ENCODE measurements around the gene RTL10. TPM values are rescaled to one million over a fixed set of nuclear protein-coding genes. Genes with fewer than 3 reads are reported as not detected.

RTL10 gene
- total RNA-seq, 1 experiment from 2014 or later: 21.5 TPM

DNA sequence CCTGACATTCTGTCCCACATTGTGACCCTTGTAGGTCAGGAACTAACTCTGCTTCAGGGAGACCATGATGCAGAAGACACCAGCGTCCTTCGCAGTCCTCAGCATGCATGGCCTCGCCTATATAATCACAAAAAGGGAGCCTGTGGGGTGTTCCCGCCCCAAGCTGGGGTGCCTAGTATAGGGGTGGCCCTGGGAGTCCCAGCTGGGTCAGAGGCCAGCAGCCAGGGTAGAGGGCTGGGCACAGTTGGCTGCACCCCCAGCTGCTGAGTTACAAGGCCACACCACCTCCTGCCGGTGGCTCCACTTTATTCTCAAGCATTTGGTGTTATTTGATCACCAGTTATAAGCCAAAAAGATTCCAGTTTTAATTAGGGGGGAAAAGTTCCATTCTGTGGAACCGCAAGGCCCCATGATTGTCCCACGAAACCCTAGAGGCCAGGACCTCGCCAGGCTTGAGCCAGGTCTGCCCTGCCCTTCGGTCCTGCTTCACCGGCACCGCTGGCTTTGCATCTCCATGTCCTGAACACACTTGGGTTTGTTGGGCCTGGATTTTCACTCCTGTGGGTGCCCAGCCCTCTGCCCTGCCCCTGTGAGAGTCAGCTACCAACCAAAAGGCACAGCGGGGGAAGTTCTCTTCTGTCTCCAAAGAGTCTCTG, 15.0 kb upstream of the RTL10 start:
- no peak for DNase-seq (ENCODE audit: low spot score)
- no peak for ATAC-seq
- H3K36me3 Mint-ChIP-seq: no peaks in the 10 kb centered on the region
- no peaks in the 10 kb centered on the region for H3K27me3 Mint-ChIP-seq (ENCODE audit: low read depth)
- H3K4me3 Mint-ChIP-seq: no peak overlapping the region
- CTCF ChIA-PET: interaction anchor here (0.5 to 1.2 kb wide), 4 partner anchors 27 to 93 kb away, joined by 3 to 4 read pairs (median 3); no protein-coding TSS in a partner anchor
- POLR2A ChIA-PET: no interaction called here
- H3K27ac Mint-ChIP-seq: no peak overlapping the region
- TF ChIP-seq ELF4 (CRISPR knock-in tag; IDR thresholded peaks at IDR 0.05; ENCODE audit: low read depth): no peak
- TF ChIP-seq, protein P1, sequence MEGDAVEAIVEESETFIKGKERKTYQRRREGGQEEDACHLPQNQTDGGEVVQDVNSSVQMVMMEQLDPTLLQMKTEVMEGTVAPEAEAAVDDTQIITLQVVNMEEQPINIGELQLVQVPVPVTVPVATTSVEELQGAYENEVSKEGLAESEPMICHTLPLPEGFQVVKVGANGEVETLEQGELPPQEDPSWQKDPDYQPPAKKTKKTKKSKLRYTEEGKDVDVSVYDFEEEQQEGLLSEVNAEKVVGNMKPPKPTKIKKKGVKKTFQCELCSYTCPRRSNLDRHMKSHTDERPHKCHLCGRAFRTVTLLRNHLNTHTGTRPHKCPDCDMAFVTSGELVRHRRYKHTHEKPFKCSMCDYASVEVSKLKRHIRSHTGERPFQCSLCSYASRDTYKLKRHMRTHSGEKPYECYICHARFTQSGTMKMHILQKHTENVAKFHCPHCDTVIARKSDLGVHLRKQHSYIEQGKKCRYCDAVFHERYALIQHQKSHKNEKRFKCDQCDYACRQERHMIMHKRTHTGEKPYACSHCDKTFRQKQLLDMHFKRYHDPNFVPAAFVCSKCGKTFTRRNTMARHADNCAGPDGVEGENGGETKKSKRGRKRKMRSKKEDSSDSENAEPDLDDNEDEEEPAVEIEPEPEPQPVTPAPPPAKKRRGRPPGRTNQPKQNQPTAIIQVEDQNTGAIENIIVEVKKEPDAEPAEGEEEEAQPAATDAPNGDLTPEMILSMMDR (IDR thresholded peaks at IDR 0.05): no peak
- TF ChIP-seq ZNF219 (CRISPR knock-in tag; IDR thresholded peaks at IDR 0.05; ENCODE audit: borderline replicate concordance): no peak
- no peak for TF ChIP-seq ZNF263 (CRISPR knock-in tag; IDR thresholded peaks at IDR 0.05; ENCODE audit: low read depth)
- TF ChIP-seq, protein P2, sequence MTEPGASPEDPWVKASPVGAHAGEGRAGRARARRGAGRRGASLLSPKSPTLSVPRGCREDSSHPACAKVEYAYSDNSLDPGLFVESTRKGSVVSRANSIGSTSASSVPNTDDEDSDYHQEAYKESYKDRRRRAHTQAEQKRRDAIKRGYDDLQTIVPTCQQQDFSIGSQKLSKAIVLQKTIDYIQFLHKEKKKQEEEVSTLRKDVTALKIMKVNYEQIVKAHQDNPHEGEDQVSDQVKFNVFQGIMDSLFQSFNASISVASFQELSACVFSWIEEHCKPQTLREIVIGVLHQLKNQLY (CRISPR knock-in tag; IDR thresholded peaks at IDR 0.05): no peak
- TF ChIP-seq, protein P3, sequence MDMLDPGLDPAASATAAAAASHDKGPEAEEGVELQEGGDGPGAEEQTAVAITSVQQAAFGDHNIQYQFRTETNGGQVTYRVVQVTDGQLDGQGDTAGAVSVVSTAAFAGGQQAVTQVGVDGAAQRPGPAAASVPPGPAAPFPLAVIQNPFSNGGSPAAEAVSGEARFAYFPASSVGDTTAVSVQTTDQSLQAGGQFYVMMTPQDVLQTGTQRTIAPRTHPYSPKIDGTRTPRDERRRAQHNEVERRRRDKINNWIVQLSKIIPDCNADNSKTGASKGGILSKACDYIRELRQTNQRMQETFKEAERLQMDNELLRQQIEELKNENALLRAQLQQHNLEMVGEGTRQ (CRISPR knock-in tag; IDR thresholded peaks at IDR 0.05): no peak
- TF ChIP-seq IRF1 (CRISPR knock-in tag; IDR thresholded peaks at IDR 0.05): no peak
- TF ChIP-seq SMAD4 (CRISPR knock-in tag; IDR thresholded peaks at IDR 0.05): no peak
- TF ChIP-seq NR3C1 (CRISPR knock-in tag; conservative IDR thresholded peaks at IDR 0.05; ENCODE audit: low read depth): no peak
- H3K4me1 Mint-ChIP-seq: peaks cover 12% of the 10 kb centered on the region
- no peaks in the 10 kb centered on the region for H3K9me3 Mint-ChIP-seq

DNA sequence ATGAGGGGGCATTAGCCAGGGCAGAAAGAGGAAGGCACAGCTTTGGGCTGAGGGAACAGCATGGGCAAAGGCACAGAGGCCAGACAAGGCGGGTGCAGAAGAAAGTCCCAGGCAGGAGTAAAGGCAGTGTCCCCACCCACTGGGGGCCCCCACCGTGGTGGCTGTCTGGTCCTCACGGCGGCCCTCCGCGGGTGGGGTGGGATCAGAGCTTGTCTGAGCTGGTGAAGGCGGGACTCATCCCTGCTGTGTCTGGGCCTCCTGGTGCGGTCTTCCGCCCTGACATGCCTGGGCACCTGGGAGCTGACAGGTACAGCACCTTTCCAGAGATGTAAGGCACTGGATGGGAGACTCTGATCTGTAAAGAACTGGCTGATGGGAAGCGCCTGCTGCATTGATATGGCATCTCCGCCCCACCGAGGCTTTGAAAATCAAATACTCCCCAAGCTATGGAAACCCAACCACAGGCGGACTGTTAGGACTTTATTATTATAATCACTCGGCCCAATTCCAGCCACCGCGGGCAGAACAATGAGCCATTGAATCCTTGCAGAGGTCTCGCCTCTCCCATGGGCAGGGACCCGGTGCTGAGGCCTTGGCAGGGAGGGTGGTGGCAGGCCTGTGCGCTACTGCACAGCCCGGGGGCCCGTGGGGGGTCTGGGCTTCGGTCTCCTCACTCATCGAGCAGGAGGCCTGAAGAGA, 14.2 kb upstream of the RTL10 start:
- Mint-ChIP-seq H3K9me3 (no peaks in the 10 kb centered on the region), H3K27me3 (ENCODE audit: low read depth) (no peaks in the 10 kb centered on the region), H3K4me3 (no peak overlapping the region), H3K4me1 (peaks cover 12% of the 10 kb centered on the region), H3K36me3 (no peaks in the 10 kb centered on the region), H3K27ac (no peak overlapping the region; the same call in 1 of the 2 replicates)
- CTCF ChIA-PET: interaction anchor here (0.5 to 1.2 kb wide), 5 partner anchors 13 to 94 kb away, joined by 3 read pairs; no protein-coding TSS in a partner anchor
- 0 out of 2 replicates have a peak, but pooled peaks have one; percentile 1 for TF ChIP-seq ZNF423 (CRISPR knock-in tag; IDR thresholded peaks at IDR 0.05)
- no peak for TF ChIP-seq USF1 (CRISPR knock-in tag; IDR thresholded peaks at IDR 0.05)
- no peak for TF ChIP-seq ZNF317 (CRISPR knock-in tag; IDR thresholded peaks at IDR 0.05; ENCODE audit: borderline replicate concordance, low read depth)
- TF ChIP-seq PRRX2 (CRISPR knock-in tag; IDR thresholded peaks at IDR 0.05): no peak
- TF ChIP-seq NFE2L1 (CRISPR knock-in tag; IDR thresholded peaks at IDR 0.05): no peak
- TF ChIP-seq ZNF121 (CRISPR knock-in tag; IDR thresholded peaks at IDR 0.05): no peak
- ATAC-seq (no peak), DNase-seq (ENCODE audit: low spot score) (peak; percentile 11)
- POLR2A ChIA-PET: no interaction called here

DNA sequence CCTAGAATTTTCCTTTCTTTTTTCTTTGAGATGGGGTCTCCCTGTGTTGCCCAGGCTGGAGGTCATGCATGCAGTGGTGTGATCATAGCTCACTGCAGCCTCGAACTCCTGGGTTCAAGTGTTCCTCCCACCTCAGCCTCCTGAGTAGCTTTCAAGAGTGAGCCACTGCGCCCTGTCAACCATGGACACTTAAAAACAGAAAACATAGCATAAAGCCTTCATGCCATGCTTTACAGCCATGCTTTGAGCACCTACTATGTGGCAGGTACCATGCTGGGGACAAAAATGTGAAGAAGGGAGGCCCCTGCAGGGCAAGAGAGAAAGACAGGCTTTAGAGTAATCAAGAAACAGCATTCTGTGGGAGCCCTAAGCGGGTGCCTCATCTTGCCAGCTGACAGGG, 13.7 kb upstream of the RTL10 start:
- CTCF ChIA-PET: interaction anchor here (0.9 to 1.2 kb wide), 3 partner anchors 13 to 68 kb away, joined by 3 read pairs; no protein-coding TSS in a partner anchor
- H3K27ac Mint-ChIP-seq: no peak overlapping the region
- H3K9me3 Mint-ChIP-seq: no peaks in the 10 kb centered on the region
- TF ChIP-seq ZNF423 (CRISPR knock-in tag; IDR thresholded peaks at IDR 0.05): 0 out of 2 replicates have a peak, but pooled peaks have one; percentile 14
- TF ChIP-seq ZNF121 (CRISPR knock-in tag; IDR thresholded peaks at IDR 0.05): peak; percentile 91
- no peak for TF ChIP-seq ZNF416 (CRISPR knock-in tag; IDR thresholded peaks at IDR 0.05)
- H3K4me1 Mint-ChIP-seq: peaks cover 12% of the 10 kb centered on the region
- POLR2A ChIA-PET: no interaction called here
- no peaks in the 10 kb centered on the region for H3K27me3 Mint-ChIP-seq (ENCODE audit: low read depth)
- ATAC-seq: no peak
- H3K4me3 Mint-ChIP-seq: no peak overlapping the region
- peak; percentile 9 for DNase-seq (ENCODE audit: low spot score)
- no peaks in the 10 kb centered on the region for H3K36me3 Mint-ChIP-seq
